HCT116 (cell line): ENCODE results near the gene UTP18.

Experiments
- CTCF ChIP-seq, 3 experiments: fragments of 200-600 bp in 1 of 3; sonication (generic) in 1 of 3; IDR thresholded peaks in 2 of 3; conservative IDR thresholded peaks in 1 of 3; 2 replicates each; pipeline ENCODE4 v1.5.1; 2012 to 2017; ENCODE audit warnings: low read depth in 2 of 3, low read length in 2 of 3, antibody characterized with exemption in 1 of 3, borderline replicate concordance in 1 of 3, control low read depth in 1 of 3, mild to moderate bottlenecking in 1 of 3, mixed read lengths in 1 of 3, mixed run types in 1 of 3, moderate library complexity in 1 of 3; ENCODE audit not compliant: insufficient read depth in 1 of 3
- POLR2A ChIP-seq: IDR thresholded peaks from 2 replicates; pipeline ENCODE4 v1.7.0; 2011; ENCODE audit warnings: borderline replicate concordance; ENCODE audit not compliant: insufficient read depth, insufficient read length; ENCODE audit errors: extremely low read depth
- POLR2AphosphoS5 ChIP-seq: IDR thresholded peaks from 2 replicates; pipeline ENCODE4 v1.6.1; 2011; ENCODE audit warnings: mild to moderate bottlenecking, low read depth, low read length, moderate library complexity
- SIN3A ChIP-seq: IDR thresholded peaks from 2 replicates; pipeline ENCODE4 v1.6.1; 2012; ENCODE audit warnings: low read depth
- ZFX ChIP-seq: fragments of 450-650 bp; IDR thresholded peaks from 2 replicates; pipeline ENCODE4 v1.6.1; 2017

DNA sequence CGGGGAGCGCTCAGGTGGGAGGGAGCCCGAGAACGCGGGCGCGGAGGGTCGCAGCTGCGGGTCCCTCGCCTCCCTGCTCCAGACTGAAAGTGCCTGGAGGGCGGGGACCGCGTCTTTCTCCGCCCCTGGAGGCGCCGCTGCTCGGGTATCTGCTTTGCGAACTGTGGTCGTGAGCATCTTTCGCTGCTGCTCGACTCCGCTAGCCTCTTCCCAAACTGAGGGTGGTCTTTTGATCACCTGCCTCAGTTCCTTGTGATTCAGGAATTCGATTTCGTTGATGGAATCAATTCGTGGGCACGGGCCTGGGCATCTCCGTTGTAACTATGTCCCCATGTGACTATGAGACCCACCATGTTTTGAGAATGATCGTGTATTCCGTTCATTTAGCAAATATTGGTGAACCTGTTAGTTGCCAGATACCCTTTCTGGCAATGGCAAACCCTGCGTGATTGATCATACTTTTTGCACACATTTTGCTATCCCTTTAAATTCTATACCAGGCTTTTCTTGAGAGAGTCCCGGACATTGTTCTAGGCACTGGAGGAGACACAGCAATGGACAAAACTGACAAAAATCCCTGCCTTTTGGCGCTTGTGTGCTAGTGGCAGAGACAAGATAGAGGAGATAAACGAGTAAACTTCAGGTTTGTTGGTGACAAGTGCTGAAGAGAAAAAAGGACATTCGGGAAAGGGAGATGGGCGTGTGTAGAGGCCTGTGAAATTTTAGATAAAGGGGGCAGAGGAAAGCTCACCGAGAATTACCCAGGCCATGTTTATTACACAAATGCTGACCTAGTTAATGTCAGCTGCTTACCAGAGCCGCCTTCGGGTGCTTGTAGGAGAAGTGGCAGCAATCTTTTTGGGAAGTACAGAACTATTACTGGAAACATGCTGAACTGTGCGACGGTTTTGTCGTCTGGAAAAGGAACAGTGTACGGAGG lies 948 bp downstream of the UTP18 start:
- TF ChIP-seq POLR2AphosphoS5, result 0 out of 2 replicates have a peak, but pooled peaks have one; percentile 16
- no peak for TF ChIP-seq POLR2A
- 0 out of 2 replicates have a peak, but pooled peaks have one; percentile 11 for TF ChIP-seq SIN3A
- no peak for TF ChIP-seq CTCF (IDR thresholded peaks at IDR 0.05 in 2 of 3, conservative IDR thresholded peaks at IDR 0.05 in 1 of 3; ENCODE audit: borderline replicate concordance in 1 of 3, insufficient read depth in 1 of 3, low read depth in 2 of 3, low read length in 2 of 3)
- no peak; the same call in 1 of the 2 replicates for TF ChIP-seq ZFX
